Retinal pigment epithelial cell (primary cell): Measurements from ENCODE around the gene TSSK2.
A peak's percentile ranks its signal among the peaks of the same experiment; 100 is the strongest.

Source experiments
- DNase-seq: peaks from one replicate; pipeline ENCODE4 v3.0.0-alpha.2; 2010; ENCODE audit warnings: low read depth
- H3K4me3 ChIP-seq: 2 replicates; pipeline ENCODE4 v1.5.1; 2011; ENCODE audit warnings: mild to moderate bottlenecking, low read length, control low read depth, moderate library complexity
- TF ChIP-seq, protein P1 (sequence below): conservative IDR thresholded peaks from 2 replicates; pipeline ENCODE4 v1.5.1; 2011; ENCODE audit warnings: low read depth, low read length, control low read depth, inconsistent platforms

TSSK2 gene

DNA sequence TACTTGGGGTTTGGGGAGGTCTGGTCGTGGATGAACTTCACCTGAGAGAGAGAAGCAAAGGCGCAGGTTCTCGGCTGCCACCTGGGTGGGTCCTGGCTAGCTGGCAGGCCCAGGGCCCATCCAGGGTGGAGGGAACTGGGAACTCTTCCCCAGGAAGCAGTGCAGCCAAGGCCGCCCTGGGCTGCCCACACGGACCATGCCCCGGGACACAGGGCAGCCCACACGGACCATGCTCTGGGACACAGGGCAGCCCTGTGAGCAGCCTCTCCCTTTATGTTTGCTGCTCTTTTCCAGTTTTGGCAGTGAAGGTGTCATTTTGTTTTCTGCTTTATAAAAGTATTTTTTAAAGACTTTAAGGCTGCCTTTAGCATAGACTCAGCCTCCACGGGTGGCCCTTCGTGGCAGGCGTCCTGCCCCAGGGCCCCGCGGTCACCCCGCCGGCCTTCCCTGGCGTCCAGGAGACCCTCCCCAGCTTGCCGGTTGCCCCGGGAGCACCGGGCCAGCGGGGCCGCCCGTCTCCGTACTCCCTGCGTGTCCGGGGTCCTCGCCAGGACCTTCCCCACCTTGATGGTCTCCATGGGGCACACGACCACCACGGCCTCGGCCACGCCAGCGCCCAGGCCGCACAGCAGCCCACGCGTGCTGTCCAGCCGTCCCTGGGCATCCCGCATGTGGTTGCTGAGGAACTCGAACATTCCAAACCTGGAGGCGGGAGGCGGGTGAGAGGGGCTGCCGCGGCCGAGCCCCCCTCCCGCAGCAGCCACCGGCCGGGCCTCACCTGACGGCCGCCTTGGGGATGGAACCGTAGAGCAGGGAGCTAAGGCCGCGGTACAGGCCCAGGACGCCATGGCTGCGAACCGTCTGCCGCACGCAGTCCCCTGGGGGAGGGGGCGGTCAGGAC lies 46.3 kb downstream of the TSSK2 start:
- H3K4me3 ChIP-seq: peak overlapping the region; percentile 55
- TF ChIP-seq, protein P1, sequence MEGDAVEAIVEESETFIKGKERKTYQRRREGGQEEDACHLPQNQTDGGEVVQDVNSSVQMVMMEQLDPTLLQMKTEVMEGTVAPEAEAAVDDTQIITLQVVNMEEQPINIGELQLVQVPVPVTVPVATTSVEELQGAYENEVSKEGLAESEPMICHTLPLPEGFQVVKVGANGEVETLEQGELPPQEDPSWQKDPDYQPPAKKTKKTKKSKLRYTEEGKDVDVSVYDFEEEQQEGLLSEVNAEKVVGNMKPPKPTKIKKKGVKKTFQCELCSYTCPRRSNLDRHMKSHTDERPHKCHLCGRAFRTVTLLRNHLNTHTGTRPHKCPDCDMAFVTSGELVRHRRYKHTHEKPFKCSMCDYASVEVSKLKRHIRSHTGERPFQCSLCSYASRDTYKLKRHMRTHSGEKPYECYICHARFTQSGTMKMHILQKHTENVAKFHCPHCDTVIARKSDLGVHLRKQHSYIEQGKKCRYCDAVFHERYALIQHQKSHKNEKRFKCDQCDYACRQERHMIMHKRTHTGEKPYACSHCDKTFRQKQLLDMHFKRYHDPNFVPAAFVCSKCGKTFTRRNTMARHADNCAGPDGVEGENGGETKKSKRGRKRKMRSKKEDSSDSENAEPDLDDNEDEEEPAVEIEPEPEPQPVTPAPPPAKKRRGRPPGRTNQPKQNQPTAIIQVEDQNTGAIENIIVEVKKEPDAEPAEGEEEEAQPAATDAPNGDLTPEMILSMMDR: no peak
- DNase-seq: no peak

DNA sequence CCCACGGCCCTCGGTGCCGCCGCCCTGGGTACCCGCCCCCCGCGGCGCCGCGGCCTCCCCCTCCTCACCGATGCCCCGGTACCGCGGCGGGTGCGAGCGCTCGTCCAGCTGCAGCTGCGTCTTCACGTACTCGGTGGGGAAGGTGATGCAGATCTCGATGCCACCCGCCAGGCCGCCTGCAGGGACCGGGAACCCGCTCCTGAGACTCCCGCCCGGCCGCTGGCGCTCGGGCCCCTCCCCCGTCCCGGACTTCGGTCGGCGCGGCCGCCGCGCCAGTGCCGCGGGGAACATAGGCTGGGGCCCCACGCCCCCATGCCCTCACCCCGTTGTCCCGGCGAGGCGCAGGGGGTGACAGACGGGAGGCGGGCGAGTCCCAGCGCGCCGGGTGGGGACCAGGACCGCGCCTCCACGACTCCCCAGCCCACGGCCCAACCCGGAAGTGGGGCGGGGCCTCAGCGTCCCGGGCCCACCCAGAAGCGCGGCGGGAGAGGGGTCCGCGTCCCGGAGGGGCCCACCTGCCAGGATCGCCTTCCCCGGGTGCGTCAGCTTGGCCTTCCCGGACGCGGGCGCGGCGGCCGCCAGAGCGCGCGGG lies 47.1 kb downstream of the TSSK2 start:
- TF ChIP-seq, protein P1: no peak
- no peak for DNase-seq
- peak overlapping the region; percentile 55 for H3K4me3 ChIP-seq

DNA sequence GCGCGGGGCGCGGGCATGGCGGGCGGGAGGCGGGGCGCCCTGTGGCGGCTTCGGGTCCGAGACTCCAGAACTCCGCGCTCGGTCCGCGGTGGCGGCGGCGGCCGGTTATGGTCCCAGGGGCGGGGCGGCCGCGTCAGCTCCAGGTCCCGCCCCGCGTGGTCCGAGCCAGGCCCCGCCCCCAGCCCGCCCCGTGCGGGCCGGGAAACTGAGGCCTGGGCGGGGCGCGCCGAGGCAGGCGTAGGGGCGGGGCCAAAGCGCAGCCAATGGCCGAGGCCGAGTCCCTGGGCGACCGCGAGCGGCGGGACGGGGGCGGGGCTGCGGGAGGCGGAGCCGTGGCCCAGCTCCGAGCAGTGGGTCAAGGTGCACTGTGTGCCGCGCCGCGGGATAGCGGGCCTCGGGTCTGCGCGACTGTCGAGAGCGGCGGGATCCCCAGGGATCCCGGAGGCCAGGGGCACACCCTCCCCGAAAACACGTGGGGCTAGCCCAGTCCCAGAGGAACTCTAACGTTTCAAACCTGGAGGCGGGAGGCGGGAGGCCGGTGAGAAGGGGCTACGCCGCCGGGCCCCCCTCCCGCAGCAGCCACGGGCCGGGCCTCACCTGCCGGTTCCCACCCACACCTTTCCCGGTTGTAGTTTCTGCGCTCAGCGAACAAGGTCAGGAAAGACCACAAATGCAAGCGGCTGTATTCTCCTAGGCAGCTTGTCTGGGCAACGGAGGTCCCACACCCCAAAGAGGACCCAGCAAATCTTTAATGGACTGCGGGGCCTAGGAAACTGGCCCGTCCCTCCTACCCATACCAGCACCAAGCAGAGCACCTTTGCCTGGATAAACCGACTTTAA lies 47.8 kb downstream of the TSSK2 start, which contains the start of gene SLC25A1:
TSS of gene SLC25A1 (minus strand) at position 80 of the 840 bp plus-strand sequence. CDS start at position 17, 63 bp downstream.
- TF ChIP-seq, protein P1: no peak
- no peak for DNase-seq
- peak within 1 kb of the TSS; percentile 56 for H3K4me3 ChIP-seq

DNA sequence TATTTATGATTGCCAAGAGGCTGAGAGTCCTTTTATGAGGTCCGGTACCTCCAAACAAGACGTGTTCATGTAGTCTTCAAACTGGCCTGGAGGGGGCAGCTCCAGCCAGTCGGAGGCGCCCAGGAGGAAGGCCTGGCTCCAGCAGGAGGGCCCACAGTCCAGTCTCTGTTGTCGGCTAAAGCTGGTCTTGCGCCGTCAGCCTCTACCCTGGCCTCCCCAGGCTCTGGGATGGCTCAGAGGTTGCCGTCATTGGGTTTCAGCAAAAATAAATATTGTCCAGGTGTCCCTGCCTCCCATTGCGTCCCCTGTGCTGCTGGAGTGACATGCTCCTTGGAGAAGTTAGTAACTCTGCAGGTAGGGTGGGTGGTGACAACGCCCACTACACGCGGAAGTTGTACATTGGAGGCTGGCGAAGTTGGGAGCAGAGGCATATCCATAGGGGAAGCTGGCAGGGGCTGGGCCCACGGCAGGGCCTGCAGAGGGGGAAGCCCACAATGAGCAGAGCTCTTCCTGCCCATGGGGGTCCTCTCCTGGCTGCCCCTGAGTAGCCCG lies 48.5 kb downstream of the TSSK2 start:
- TF ChIP-seq, protein P1: peak; percentile 77
- H3K4me3 ChIP-seq: peak overlapping the region; percentile 56
- peak; percentile 51 for DNase-seq

DNA sequence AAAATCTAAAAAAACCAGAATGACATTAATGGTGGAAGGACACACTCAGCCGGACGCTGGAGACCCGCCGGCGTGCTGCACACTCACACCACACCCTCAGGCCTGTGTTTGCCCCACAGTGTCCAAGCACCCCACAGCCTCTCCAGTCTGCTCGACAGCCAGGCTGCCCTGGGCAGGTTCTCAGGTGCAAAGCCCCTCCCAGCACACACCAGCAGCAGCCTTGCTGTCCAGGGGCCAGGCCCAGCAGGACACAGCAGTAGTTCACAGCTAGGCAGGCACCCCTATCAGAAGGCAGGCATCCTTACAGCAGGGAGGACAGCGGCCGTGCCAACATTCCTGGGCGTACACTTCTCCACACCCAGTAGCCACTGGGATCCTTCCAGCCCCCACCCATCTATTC lies 49.1 kb downstream of the TSSK2 start:
- no peak for DNase-seq
- TF ChIP-seq, protein P1: no peak
- no peak overlapping the region for H3K4me3 ChIP-seq

DNA sequence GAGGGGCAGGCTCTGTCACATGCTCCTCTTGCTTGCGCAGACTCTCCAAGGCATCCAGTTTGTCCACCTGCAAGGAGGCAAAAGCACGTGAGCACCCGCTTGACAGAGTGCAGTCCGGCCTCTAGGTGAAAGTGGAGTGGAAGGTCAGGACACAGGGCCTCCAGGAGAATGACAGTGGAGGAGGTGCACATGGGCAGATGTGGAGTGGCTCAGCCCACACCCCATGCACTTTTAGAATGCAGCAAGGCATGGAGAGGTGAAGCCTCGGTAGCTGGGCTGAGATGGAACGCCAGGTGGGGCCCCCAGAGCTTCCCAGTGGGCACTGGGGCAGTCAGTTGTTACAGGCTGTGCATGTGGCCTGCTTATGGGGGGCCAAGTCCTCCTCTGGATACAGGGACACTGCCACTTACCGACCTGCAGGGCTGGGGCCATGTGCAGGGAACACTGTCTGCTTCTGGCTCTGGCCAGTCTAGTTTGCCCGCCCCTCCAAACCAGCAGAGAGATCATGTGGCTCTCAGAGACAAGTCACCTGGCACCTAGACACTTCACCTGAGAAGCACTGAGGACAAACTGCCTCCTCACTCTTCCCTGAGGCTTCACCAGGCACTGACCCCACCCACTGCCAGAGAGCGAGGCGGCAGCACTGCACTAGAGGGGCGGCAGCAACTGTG lies 49.8 kb downstream of the TSSK2 start:
- TF ChIP-seq, protein P1: no peak
- no peak overlapping the region for H3K4me3 ChIP-seq
- DNase-seq: no peak
